Adrenal gland (tissue), 12 donors: ENCODE results near the gene ZBTB24. TPM values are rescaled to one million over a fixed set of nuclear protein-coding genes. Genes with fewer than 3 reads are reported as not detected.

ENCODE experiments used
- DNase-seq, 7 donors: peaks; one replicate each; pipeline ENCODE4 v3.0.0-alpha.2; 2019 to 2020
- H3K27ac ChIP-seq, 5 donors: fragments of 200-600 bp; sonication (generic) in 4 of 5; 1 replicate in 3 of 5; 2 replicates in 2 of 5; pipeline versions ENCODE4 v1.5.1 to v1.8.0; 2016 to 2020; ENCODE audit warnings: mild to moderate bottlenecking in 1 of 5
- H3K27me3 ChIP-seq: fragments of 200-600 bp; 2 replicates; pipeline ENCODE4 v1.8.0; 2021
- H3K36me3 ChIP-seq, 2 donors: fragments of 200-600 bp; replicated peaks in 1 of 2; 1 replicate in 1 of 2; 2 replicates in 1 of 2; pipeline versions ENCODE4 v1.5.1 to v1.8.0; 2018 to 2022
- H3K4me1 ChIP-seq, 2 donors: fragments of 200-600 bp; replicated peaks in 1 of 2; 1 replicate in 1 of 2; 2 replicates in 1 of 2; pipeline versions ENCODE4 v1.5.1 to v1.8.0; 2018 to 2021
- H3K4me3 ChIP-seq, 4 donors: fragments of 200-600 bp; sonication (generic) in 3 of 4; one replicate each; pipeline ENCODE4 v1.5.1; 2016 to 2018
- H3K9me3 ChIP-seq, 3 donors: fragments of 200-600 bp; sonication (generic) in 1 of 3; replicated peaks in 1 of 3; 1 replicate in 2 of 3; 2 replicates in 1 of 3; pipeline versions ENCODE4 v1.5.1 to v1.8.0; 2016 to 2021
- CTCF ChIP-seq, 6 experiments: fragments of 450-650 bp in 4 of 6; fragments of 200-600 bp in 2 of 6; sonication (generic) in 1 of 6; IDR thresholded peaks; 1 replicate in 5 of 6; 2 replicates in 1 of 6; pipeline versions ENCODE4 v1.5.1 to v1.8.0; 2016 to 2021; ENCODE audit warnings: antibody characterized with exemption in 6 of 6, mild to moderate bottlenecking in 2 of 6, moderate library complexity in 1 of 6
- POLR2A ChIP-seq, 2 donors: fragments of 450-650 bp; IDR thresholded peaks; one replicate each; pipeline ENCODE4 v1.6.1; 2017; ENCODE audit warnings: antibody characterized with exemption in 2 of 2, mild to moderate bottlenecking in 2 of 2, moderate library complexity in 1 of 2
- WGBS, 4 donors: extraction: QIAGEN DNeasy Blood & Tissue Kit in 2 of 4; methylation state at CpG; one replicate each; pipeline versions ENCODE4 v1.1.5 to v1.1.7; 2013 to 2017; 5-methylcytosine and 5-hydroxymethylcytosine counted together
- intact Hi-C, 2 donors: fragments of 100-400 bp; cut with DNase I; formaldehyde crosslinking; loops; one replicate each; pipeline versions ENCODE4 v1.14.1 to v1.15.0; 2022 to 2023
- polyA plus RNA-seq, 3 donors: library from polyadenylated mRNA; stranded (reverse); fragments of 200-250 nt in 2 of 3; fragments of 350-450 nt in 1 of 3; fragmentation: Illumina TruSeq in 1 of 3; extraction: RNeasy Lipid Tissue Mini Kit (QIAGEN cat#74804) in 1 of 3; gene quantifications; one replicate each; pipeline ENCODE4 v1.2.3, GENCODE V29; 2013 to 2014
- total RNA-seq, 9 donors: library from RNA; depleted of rRNA in 4 of 9; stranded (reverse); fragments of >200 nt in 4 of 9; fragments of 120-200 nt in 1 of 9; fragmentation: NEBNext Ultra II Directional in 1 of 9; extraction: Animal tissue kit (Norgen Biotek cat#: 25700) in 1 of 9; gene quantifications; one replicate each; pipeline versions ENCODE4 v1.1.0 to v1.2.4, GENCODE V29; 2013 to 2023
- donor health status: healthy with polysubstance abuse.
- donor health status: Bipolar disorder and iron deficiency.
- donor health status: DM: yes; HTN: yes; CAD: no.
- donor health status: DM: no; HTN: no; CAD: no.
- donor health status: DM: no; HTN: no; CAD: no.
- donor health status: DM: yes; HTN: yes; CAD: no.

ZBTB24 gene
- total and polyA plus RNA-seq, 12 donors, result 2.2 to 14.4 (median 6.2) TPM

GRCh38 chr6:109493865-109494264 lies 10.8 kb upstream of the ZBTB24 start:
- intact Hi-C loops, result no loop called here
- WGBS, 4 donors, result 83 to 92% (median 87%) methylated on average over 1 of the region's 1 CpG

GRCh38 chr6:109491207-109491938 lies 8.4 kb upstream of the ZBTB24 start:
- H3K27ac ChIP-seq, result no peak overlapping the region

More at GRCh38 chr6:109493865-109494264, 10.8 kb upstream of the ZBTB24 start:
- no peak overlapping the region for H3K27ac ChIP-seq
- no peaks in the 10 kb centered on the region for H3K4me1 ChIP-seq
- no peak overlapping the region for H3K4me3 ChIP-seq
- no peaks in the 10 kb centered on the region for H3K36me3 ChIP-seq
- H3K9me3 ChIP-seq, result no peaks in the 10 kb centered on the region
- H3K27me3 ChIP-seq, result no peaks in the 10 kb centered on the region
- no peak for DNase-seq
- no peak for TF ChIP-seq POLR2A (IDR thresholded peaks at IDR 0.05)
- no peak for TF ChIP-seq CTCF (IDR thresholded peaks at IDR 0.05)

DNA sequence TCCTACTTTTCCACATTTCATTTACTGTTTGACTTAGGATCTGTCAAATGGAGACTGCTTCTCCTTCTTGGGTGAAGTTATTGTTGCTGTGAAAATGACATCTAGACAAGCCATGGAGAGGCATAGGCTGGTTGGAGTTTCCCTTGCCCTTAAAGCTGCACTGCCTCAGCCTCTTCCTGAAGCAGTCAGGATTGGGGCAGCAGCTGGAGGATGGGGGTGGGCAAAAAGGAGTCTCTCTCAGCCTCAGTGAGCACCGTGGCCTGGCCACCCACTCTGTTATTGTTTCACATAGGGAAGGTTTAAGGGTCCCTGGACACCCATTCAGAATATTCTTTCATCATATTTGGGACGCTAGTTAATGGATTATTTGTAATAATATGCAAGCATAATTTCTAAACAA lies 7.7 kb upstream of the ZBTB24 start:
- DNase-seq, result no peak
- H3K36me3 ChIP-seq, result no peaks in the 10 kb centered on the region

More at GRCh38 chr6:109491207-109491938, 8.4 kb upstream of the ZBTB24 start:
- peak in 1 of 7 donors; percentile 11 for DNase-seq
- no peaks in the 10 kb centered on the region for H3K36me3 ChIP-seq
- TF ChIP-seq POLR2A (IDR thresholded peaks at IDR 0.05), result no peak
- no peak for TF ChIP-seq CTCF (IDR thresholded peaks at IDR 0.05)
- WGBS, 4 donors, result 69 to 75% (median 71%) methylated on average over 5 of the region's 5 CpGs
- no peaks in the 10 kb centered on the region for H3K9me3 ChIP-seq
- no peaks in the 10 kb centered on the region for H3K4me1 ChIP-seq
- no peak overlapping the region for H3K4me3 ChIP-seq
- intact Hi-C loops, result no loop called here
- H3K27me3 ChIP-seq, result no peaks in the 10 kb centered on the region

GRCh38 chr6:109488001-109488400 lies 5.0 kb upstream of the ZBTB24 start:
- DNase-seq, result peak in 2 of 7 donors; percentile 28 to 63
- Histone ChIP-seq H3K9me3 (no peaks in the 10 kb centered on the region), H3K27me3 (no peaks in the 10 kb centered on the region), H3K4me1 (no peaks in the 10 kb centered on the region), H3K36me3 (no peaks in the 10 kb centered on the region), H3K4me3 (no peak overlapping the region), H3K27ac (no peak overlapping the region)
- intact Hi-C loops, result no loop called here
- no peak for TF ChIP-seq POLR2A (IDR thresholded peaks at IDR 0.05)
- no peak for TF ChIP-seq CTCF (IDR thresholded peaks at IDR 0.05)

More for the DNA sequence above, 7.7 kb upstream of the ZBTB24 start:
- intact Hi-C loops, result no loop called here
- no peak overlapping the region for H3K27ac ChIP-seq
- no peaks in the 10 kb centered on the region for H3K9me3 ChIP-seq
- TF ChIP-seq CTCF (IDR thresholded peaks at IDR 0.05) (no peak), POLR2A (IDR thresholded peaks at IDR 0.05) (no peak)
- WGBS, 4 donors, result 75 to 80% (median 79%) methylated on average over 2 of the region's 2 CpGs
- H3K4me1 ChIP-seq, result no peaks in the 10 kb centered on the region
- no peaks in the 10 kb centered on the region for H3K27me3 ChIP-seq
- H3K4me3 ChIP-seq, result no peak overlapping the region
